Breast epithelium (tissue), 4 donors: ENCODE measurements around the gene HYDIN. TPM values are rescaled to one million over a fixed set of nuclear protein-coding genes. Genes with fewer than 3 reads are reported as not detected.
"Not testable (repeated sequence)": the region's sequence is repeated elsewhere in the genome, so short reads cannot be mapped to it uniquely, and the experiment has no call there.

Experiments
- DNase-seq, 2 donors: peaks; one replicate each; pipeline ENCODE4 v3.0.0-alpha.2; 2019; ENCODE audit warnings: low spot score in 2 of 2
- H3K27ac ChIP-seq, 2 donors: fragments of 200-600 bp; sonication (generic) in 1 of 2; one replicate each; pipeline ENCODE4 v1.5.1; 2016 to 2019; ENCODE audit warnings: mild to moderate bottlenecking in 1 of 2
- H3K27me3 ChIP-seq, 2 donors: fragments of 200-600 bp; sonication (generic) in 1 of 2; one replicate each; pipeline versions ENCODE4 v1.5.1 to v1.6.0; 2017 to 2019; ENCODE audit warnings: control low read depth in 1 of 2, mild to moderate bottlenecking in 1 of 2
- H3K36me3 ChIP-seq: fragments of 200-600 bp; one replicate; pipeline ENCODE4 v1.5.1; 2019
- H3K4me1 ChIP-seq, 2 donors: fragments of 200-600 bp; sonication (generic); one replicate each; pipeline ENCODE4 v1.5.1; 2016 to 2019; ENCODE audit warnings: control low read depth in 1 of 2
- H3K4me3 ChIP-seq, 3 donors: fragments of 200-600 bp; sonication (generic); 1 replicate in 2 of 3; 2 replicates in 1 of 3; pipeline ENCODE4 v1.5.1; 2016 to 2019; ENCODE audit warnings: mild to moderate bottlenecking in 3 of 3, moderate library complexity in 2 of 3
- H3K9me3 ChIP-seq, 2 donors: fragments of 200-600 bp; sonication (generic) in 1 of 2; one replicate each; pipeline ENCODE4 v1.5.1; 2016 to 2019; ENCODE audit warnings: control low read depth in 1 of 2
- intact Hi-C: fragments of 100-400 bp; cut with DNase I; formaldehyde crosslinking; loops from one replicate; pipeline ENCODE4 v1.15.1; 2023; ENCODE audit warnings: low total_unique reads
- total RNA-seq, 3 donors: library from RNA; depleted of rRNA; stranded (reverse); fragments of >200 nt; gene quantifications; one replicate each; pipeline ENCODE4 v1.1.0, GENCODE V29; 2016

The HYDIN gene
- total RNA-seq, 3 donors from 2014 or later, result 0.96 to 9.4 (median 4.9) TPM

GRCh38 chr16:71009440-71010223 is 220.9 kb downstream of the HYDIN start:
- intact Hi-C loops, H3K27ac ChIP-seq, H3K4me1 ChIP-seq, H3K36me3 ChIP-seq, H3K9me3 ChIP-seq, DNase-seq, H3K4me3 ChIP-seq, H3K27me3 ChIP-seq: not testable (repeated sequence)

GRCh38 chr16:71006516-71006915 is 224.0 kb downstream of the HYDIN start:
- intact Hi-C loops, H3K27me3 ChIP-seq, DNase-seq, H3K36me3 ChIP-seq, H3K27ac ChIP-seq, H3K9me3 ChIP-seq, H3K4me3 ChIP-seq, H3K4me1 ChIP-seq: not testable (repeated sequence)

- H3K9me3 ChIP-seq, H3K27ac ChIP-seq, H3K4me3 ChIP-seq, H3K36me3 ChIP-seq, intact Hi-C loops, H3K4me1 ChIP-seq, H3K27me3 ChIP-seq, DNase-seq: not testable (repeated sequence)
These were observed 230.8 kb downstream of the HYDIN start for GRCh38 chr16:70999735-71000134.

GRCh38 chr16:70995799-70996198 is 234.7 kb downstream of the HYDIN start:
- intact Hi-C loops, H3K36me3 ChIP-seq, DNase-seq, H3K27me3 ChIP-seq, H3K27ac ChIP-seq, H3K9me3 ChIP-seq, H3K4me3 ChIP-seq, H3K4me1 ChIP-seq: not testable (repeated sequence)

- H3K36me3 ChIP-seq, H3K27ac ChIP-seq, H3K9me3 ChIP-seq, H3K4me3 ChIP-seq, intact Hi-C loops, DNase-seq, H3K27me3 ChIP-seq, H3K4me1 ChIP-seq: not testable (repeated sequence)
These were observed 238.0 kb downstream of the HYDIN start for GRCh38 chr16:70992511-70992910.

GRCh38 chr16:70987019-70987715 is 243.4 kb downstream of the HYDIN start:
- H3K36me3 ChIP-seq, H3K4me1 ChIP-seq, H3K9me3 ChIP-seq, intact Hi-C loops, H3K27me3 ChIP-seq, H3K27ac ChIP-seq, H3K4me3 ChIP-seq, DNase-seq: not testable (repeated sequence)

- H3K36me3 ChIP-seq, intact Hi-C loops, H3K27me3 ChIP-seq, H3K9me3 ChIP-seq, DNase-seq, H3K27ac ChIP-seq, H3K4me3 ChIP-seq, H3K4me1 ChIP-seq: not testable (repeated sequence)
These were observed 245.8 kb downstream of the HYDIN start for GRCh38 chr16:70984675-70985074.

GRCh38 chr16:70968332-70968731 is 262.2 kb downstream of the HYDIN start:
- H3K27me3 ChIP-seq, H3K27ac ChIP-seq, DNase-seq, intact Hi-C loops, H3K36me3 ChIP-seq, H3K4me1 ChIP-seq, H3K4me3 ChIP-seq, H3K9me3 ChIP-seq: not testable (repeated sequence)

- H3K27ac ChIP-seq, intact Hi-C loops: not testable (repeated sequence)
These were observed 270.4 kb downstream of the HYDIN start for GRCh38 chr16:70960169-70960568.

GRCh38 chr16:70954922-70955321 is 275.6 kb downstream of the HYDIN start:
- H3K4me3 ChIP-seq, H3K4me1 ChIP-seq, H3K27ac ChIP-seq, DNase-seq, H3K27me3 ChIP-seq, H3K36me3 ChIP-seq, H3K9me3 ChIP-seq, intact Hi-C loops: not testable (repeated sequence)

More at GRCh38 chr16:70960169-70960568, 270.4 kb downstream of the HYDIN start:
- not testable (repeated sequence) for H3K9me3 ChIP-seq, DNase-seq, H3K36me3 ChIP-seq, H3K4me1 ChIP-seq, H3K27me3 ChIP-seq, H3K4me3 ChIP-seq

- H3K36me3 ChIP-seq, DNase-seq, H3K4me3 ChIP-seq, H3K27me3 ChIP-seq, H3K9me3 ChIP-seq, H3K27ac ChIP-seq, intact Hi-C loops, H3K4me1 ChIP-seq: not testable (repeated sequence)
These were observed 276.7 kb downstream of the HYDIN start for GRCh38 chr16:70953824-70954223.

GRCh38 chr16:70943551-70943950 is 287.0 kb downstream of the HYDIN start:
- H3K36me3 ChIP-seq, intact Hi-C loops, H3K4me3 ChIP-seq, H3K27me3 ChIP-seq, DNase-seq, H3K27ac ChIP-seq, H3K4me1 ChIP-seq, H3K9me3 ChIP-seq: not testable (repeated sequence)

- H3K4me1 ChIP-seq, H3K27ac ChIP-seq, intact Hi-C loops, H3K4me3 ChIP-seq, DNase-seq, H3K36me3 ChIP-seq, H3K27me3 ChIP-seq, H3K9me3 ChIP-seq: not testable (repeated sequence)
These were observed 290.7 kb downstream of the HYDIN start for GRCh38 chr16:70939690-70940359.
